ES-I3 (cell line): Measurements from ENCODE around the gene IFNK.

Source experiments
- H3K36me3 ChIP-seq: 2 replicates; pipeline ENCODE4 v1.6.1; 2013; ENCODE audit warnings: mild to moderate bottlenecking, low read length, control low read depth, moderate library complexity; ENCODE audit not compliant: insufficient read depth
- H3K4me1 ChIP-seq: 2 replicates; pipeline ENCODE4 v1.6.1; 2013; ENCODE audit warnings: mild to moderate bottlenecking, control low read depth, low read length; ENCODE audit not compliant: insufficient read depth
- H3K9ac ChIP-seq: 2 replicates; pipeline ENCODE4 v1.6.1; 2013; ENCODE audit warnings: low read depth, mild to moderate bottlenecking, low read length, moderate library complexity
- H3K9me3 ChIP-seq: 2 replicates; pipeline ENCODE4 v1.6.1; 2013; ENCODE audit warnings: mild to moderate bottlenecking, low read length, moderate library complexity; ENCODE audit not compliant: control insufficient read depth, insufficient read depth

Gene IFNK

GRCh38 chr9:27527702-27528075, 3.6 kb downstream of the IFNK start:
- H3K9me3 ChIP-seq: no peaks in the 10 kb centered on the region
- no peaks in the 10 kb centered on the region for H3K36me3 ChIP-seq
- peaks cover 10% of the 10 kb centered on the region for H3K4me1 ChIP-seq
- H3K9ac ChIP-seq: peak overlapping the region; percentile 85

DNA sequence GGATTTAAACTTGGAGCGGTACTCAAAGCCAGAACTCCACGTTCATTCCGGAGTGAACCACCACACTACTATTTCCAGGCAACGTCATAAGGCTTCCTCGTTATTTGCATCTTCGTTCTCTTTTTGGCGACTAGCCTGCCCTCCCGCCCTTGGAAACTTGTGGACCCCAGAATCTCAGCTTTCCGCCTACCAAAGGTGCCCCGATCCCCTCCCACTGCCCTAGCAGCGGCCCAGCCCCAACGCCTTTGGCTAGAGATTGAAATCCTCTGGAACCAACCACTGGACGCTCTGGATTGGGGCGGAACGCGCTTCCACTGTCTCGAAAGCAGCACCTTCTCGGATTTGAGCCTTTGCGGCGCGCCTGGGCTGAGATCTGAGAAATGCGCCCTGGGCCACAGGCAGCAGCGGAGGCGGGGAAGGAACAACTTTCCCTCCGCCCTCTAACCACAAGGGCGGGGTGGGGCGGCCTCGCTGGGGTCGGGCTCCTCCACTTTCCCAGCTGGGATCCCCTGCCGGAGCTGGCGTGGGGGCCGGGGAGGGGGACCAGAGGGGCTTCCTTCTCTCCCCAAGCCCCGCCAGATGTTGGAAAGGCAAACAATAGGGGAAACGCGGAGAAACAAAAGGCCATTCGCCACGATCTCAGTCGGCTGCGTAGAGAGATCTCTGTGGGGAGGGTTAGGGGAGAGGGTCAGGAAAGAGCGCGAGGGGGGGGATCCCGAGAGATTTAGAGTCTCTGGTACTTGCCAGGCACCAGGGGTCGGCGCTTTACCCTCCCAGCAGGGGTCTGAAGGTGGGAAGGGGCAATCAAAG, 4.2 kb downstream of the IFNK start:
- Histone ChIP-seq H3K9ac (peak overlapping the region; percentile 85), H3K4me1 (peaks cover 5% of the 10 kb centered on the region), H3K9me3 (no peaks in the 10 kb centered on the region), H3K36me3 (no peaks in the 10 kb centered on the region)

GRCh38 chr9:27528886-27529315, 4.8 kb downstream of the IFNK start:
- Histone ChIP-seq H3K9me3 (no peaks in the 10 kb centered on the region), H3K9ac (peak overlapping the region; percentile 85), H3K4me1 (no peaks in the 10 kb centered on the region; the same call in none of the 2 replicates)

GRCh38 chr9:27529316-27530278, 5.5 kb downstream of the IFNK start, which contains the start of gene MOB3B:
MOB3B (minus strand) TSS chr9:27529814; CDS start chr9:27455550, 74,264 bp downstream.
- no peaks in the 10 kb centered on the region for H3K9me3 ChIP-seq
- H3K36me3 ChIP-seq: no peaks in the 10 kb centered on the region
- no peaks in the 10 kb centered on the region; the same call in none of the 2 replicates for H3K4me1 ChIP-seq
- H3K9ac ChIP-seq: peak within 1 kb of the TSS; percentile 85

More at GRCh38 chr9:27528886-27529315, 4.8 kb downstream of the IFNK start:
- no peaks in the 10 kb centered on the region for H3K36me3 ChIP-seq

DNA sequence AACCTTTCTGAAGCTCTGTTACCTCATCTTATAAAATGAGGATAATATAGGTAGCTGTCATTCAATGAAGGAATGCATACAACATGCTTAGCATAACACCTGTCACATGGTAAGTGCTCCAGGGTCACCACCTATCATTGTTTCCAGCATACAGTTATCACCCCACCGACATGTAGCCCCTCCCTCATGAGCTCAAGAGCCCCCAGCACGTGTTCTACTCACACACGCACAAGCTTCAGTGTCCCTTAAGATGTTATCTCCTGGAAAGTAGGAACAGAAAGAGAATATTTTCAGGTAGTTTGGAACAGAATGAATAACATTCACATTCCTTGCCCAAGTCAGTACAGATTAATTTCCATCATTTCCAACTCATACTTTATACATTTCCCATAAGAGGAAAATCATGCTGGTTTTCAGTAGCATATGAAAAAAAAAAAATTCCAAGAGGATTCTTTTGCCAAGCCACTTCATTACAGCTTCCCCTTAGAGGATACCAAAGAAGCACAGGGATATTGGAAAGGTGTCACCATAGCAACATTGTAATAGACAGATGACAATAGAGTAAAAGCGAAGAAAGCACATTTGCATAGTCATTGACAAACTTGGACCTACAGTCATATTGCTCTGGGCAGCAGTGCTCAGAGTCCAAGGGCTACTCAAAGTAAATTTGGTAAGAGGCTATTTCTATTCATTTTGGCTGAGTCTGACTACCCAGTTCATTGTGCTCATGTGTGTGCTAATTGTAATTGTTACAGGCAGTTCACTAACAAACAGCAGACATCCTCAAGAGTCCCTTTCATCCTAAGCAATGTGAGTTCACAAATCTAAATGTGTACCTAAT, 7.0 kb downstream of the IFNK start:
- Histone ChIP-seq H3K36me3 (no peaks in the 10 kb centered on the region), H3K9me3 (no peaks in the 10 kb centered on the region), H3K9ac (no peak overlapping the region), H3K4me1 (peaks cover 2% of the 10 kb centered on the region)

DNA sequence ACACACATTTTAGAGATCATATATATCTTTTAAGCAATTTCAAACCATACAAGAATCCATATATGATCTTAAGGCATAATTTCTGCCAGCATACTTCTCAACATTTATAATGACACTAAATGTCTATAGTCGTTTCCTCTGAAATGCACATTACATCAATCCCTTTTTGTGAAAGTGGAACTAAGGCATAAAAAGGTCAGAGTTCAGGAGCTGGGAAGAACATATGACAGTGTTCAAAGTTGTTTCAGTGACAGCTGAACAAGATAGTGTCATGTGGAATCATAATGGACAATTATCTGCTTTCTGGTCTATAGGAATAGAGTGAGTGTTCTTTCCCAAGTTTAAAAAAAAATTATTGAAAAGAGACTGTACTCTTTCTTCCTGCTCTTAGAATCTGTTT, 8.0 kb downstream of the IFNK start:
- Histone ChIP-seq H3K4me1 (peaks cover 9% of the 10 kb centered on the region; the same call in 1 of the 2 replicates), H3K9me3 (no peaks in the 10 kb centered on the region), H3K9ac (no peak overlapping the region), H3K36me3 (no peaks in the 10 kb centered on the region)

DNA sequence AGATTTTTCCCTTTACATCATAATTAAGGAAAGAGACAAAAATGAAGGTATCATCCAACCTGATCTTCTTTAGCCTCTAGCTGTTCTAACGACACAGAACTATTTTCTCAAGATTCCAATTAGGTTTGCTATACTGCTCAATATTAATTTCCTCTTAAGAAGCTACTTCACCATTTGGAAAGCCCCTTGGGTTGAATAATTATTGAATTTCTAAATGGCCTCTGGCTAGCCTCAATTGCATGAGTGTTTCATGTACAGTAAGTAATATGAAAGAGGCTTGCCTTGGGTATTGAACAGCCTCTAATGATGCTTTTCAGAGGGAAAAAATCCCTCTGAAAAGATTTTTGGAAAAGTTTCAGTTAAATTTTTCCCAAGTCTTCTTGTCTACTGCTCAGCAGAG, 9.2 kb downstream of the IFNK start:
- H3K36me3 ChIP-seq: no peaks in the 10 kb centered on the region
- no peaks in the 10 kb centered on the region for H3K9me3 ChIP-seq
- peaks cover 9% of the 10 kb centered on the region; the same call in 1 of the 2 replicates for H3K4me1 ChIP-seq
- no peak overlapping the region for H3K9ac ChIP-seq

DNA sequence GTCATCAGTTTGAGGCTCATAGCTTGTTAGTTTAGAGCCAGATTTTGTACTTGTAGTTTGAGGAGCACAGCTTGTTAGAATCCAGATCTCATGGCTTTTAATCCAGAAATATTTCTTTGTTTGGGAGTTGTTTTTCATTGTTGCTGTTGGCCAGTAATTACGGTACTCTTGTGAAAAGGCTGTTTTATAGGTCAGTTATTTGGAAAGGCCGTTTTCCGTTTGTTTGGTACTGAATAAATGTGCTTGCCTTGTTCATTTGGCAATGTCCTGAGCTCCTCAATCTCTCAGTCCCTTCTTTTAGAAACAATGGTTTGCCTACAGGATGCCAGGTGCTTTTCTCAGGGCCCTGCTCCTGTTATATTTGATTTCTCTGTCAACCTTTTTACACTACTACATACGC, 10.0 kb downstream of the IFNK start:
- Histone ChIP-seq H3K9ac (no peak overlapping the region), H3K4me1 (peaks cover 9% of the 10 kb centered on the region; the same call in 1 of the 2 replicates), H3K36me3 (no peaks in the 10 kb centered on the region), H3K9me3 (no peaks in the 10 kb centered on the region)

DNA sequence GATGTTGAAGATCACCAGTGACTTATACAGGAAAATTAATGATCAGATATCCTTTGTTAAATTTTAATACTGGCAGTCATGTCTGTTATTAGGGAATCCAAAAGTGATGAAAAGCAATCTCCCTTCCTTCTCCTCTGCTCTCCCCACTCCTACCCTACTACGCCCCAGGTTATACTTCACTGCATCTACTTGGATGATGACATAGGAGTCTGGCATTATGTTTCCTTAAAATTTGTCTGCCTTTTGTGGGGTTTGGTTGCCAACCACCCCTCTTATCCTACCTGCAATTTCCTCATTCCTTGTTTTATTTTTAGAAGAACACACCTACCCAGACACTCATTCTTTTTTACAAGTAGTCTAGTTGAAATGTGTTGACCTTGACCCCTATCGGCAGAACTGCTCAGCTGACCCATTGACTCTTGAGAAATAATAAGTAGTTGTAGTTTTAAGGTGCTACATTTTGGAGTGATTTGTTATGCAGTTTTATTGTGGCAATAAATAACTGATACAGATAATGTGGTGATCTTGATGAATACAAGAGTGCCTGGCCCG, 10.6 kb downstream of the IFNK start:
- Histone ChIP-seq H3K9ac (no peak overlapping the region), H3K36me3 (no peaks in the 10 kb centered on the region), H3K4me1 (peaks cover 9% of the 10 kb centered on the region; the same call in 1 of the 2 replicates)

GRCh38 chr9:27535701-27536118, 11.6 kb downstream of the IFNK start:
- Histone ChIP-seq H3K9me3 (no peaks in the 10 kb centered on the region), H3K4me1 (peaks cover 9% of the 10 kb centered on the region; the same call in 1 of the 2 replicates), H3K36me3 (no peaks in the 10 kb centered on the region), H3K9ac (no peak overlapping the region)

More for the DNA sequence above, 10.6 kb downstream of the IFNK start:
- no peaks in the 10 kb centered on the region for H3K9me3 ChIP-seq

GRCh38 chr9:27536168-27536567, 12.1 kb downstream of the IFNK start:
- Histone ChIP-seq H3K9me3 (no peaks in the 10 kb centered on the region), H3K4me1 (peaks cover 9% of the 10 kb centered on the region; the same call in 1 of the 2 replicates), H3K9ac (no peak overlapping the region), H3K36me3 (no peaks in the 10 kb centered on the region)

DNA sequence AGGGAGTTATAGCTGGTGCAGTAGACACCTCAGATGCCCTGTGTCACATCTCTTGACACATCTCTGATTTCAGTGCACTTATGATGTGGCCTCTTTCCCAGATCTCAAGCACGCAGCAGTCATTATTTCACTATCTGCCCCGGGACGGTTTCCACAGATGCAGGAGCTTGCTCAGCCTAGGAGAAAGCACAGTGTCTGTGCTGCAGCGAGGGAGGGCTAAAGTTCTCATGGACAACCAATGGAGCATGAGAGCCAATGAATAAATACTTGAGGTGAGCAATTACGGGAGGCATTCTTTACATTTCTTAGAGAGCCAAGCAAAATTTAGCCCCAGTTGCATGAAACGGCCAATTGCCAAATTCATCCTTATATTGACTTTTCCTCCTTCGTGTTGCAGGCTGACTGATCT, 12.9 kb downstream of the IFNK start:
- H3K4me1 ChIP-seq: peaks cover 9% of the 10 kb centered on the region; the same call in 1 of the 2 replicates
- no peaks in the 10 kb centered on the region for H3K36me3 ChIP-seq
- H3K9me3 ChIP-seq: no peaks in the 10 kb centered on the region
- no peak overlapping the region for H3K9ac ChIP-seq

DNA sequence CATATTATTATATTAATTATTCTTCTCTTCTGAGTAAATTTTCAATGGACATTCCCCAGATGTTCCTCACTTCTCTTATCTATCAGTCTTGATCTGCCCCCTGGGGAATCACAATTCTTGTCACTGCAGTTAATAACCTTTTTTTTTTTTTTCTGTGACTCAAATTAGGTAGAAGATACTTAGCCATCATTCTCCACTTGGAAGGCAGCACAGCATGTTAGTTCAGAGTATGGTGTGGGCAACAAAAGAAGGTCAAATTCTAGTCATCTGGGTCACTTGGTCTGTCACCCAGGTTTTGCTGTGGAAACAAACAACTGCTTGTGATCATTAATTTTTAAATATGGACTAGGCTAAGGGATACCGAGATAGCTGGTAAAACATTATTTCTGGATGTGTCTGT, 13.7 kb downstream of the IFNK start:
- no peaks in the 10 kb centered on the region for H3K36me3 ChIP-seq
- no peaks in the 10 kb centered on the region for H3K9me3 ChIP-seq
- H3K9ac ChIP-seq: no peak overlapping the region
- H3K4me1 ChIP-seq: peaks cover 9% of the 10 kb centered on the region; the same call in 1 of the 2 replicates
